A549 treated with DMSO at 1 μM for 4 hours (cell line): Measurements from ENCODE around the gene CCDC32. TPM values are rescaled to one million over a fixed set of nuclear protein-coding genes. Genes with fewer than 3 reads are reported as not detected.

ENCODE experiments used
- total RNA-seq: library from RNA; stranded (reverse); fragments of 200-300 nt; extraction: Qiagen RNA extraction; gene quantifications from 5 replicates; pipeline ENCODE4 v1.2.3, GENCODE V29; 2022; ENCODE audit warnings: low read depth

CCDC32 gene, protein sequence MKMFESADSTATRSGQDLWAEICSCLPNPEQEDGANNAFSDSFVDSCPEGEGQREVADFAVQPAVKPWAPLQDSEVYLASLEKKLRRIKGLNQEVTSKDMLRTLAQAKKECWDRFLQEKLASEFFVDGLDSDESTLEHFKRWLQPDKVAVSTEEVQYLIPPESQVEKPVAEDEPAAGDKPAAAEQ
- total RNA-seq = 13.8 to 20.0 TPM (median 18.1 TPM) in 5 replicates

DNA sequence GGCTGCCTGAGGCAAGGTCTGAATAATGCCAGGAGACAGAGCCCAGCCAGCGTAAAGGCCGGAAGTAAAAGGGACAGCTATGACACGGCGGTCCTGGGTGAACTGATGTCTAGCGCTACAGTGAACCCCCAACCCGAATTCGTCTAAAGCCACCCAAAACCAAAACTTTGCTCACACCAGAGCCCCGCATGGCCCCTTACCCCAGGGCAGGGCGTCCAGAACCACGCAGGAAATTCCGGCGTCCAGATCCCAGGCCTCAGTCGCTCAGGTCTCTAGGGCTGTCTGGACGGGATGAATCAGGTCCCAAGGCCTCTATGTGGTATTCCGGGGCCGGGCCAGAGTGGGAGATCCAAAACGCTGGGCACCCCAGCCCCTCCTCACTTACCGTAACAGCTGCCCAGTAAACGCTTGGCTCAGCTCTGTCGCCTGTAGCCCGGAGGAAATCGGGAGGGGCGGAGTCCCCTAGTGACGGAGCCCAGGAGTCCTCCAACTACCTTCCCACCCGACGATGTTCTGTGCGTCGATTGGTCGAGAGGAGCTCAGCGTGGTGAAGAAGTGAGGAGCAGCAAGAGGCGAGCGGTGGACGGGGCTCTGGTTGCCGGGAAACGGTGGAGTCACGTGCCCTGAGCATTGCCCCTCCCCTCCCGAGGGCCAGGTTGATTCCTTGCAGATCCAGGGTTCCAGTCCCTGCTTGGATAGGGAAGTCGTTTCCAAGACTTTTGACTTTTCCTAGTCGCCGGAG, at the start of gene CCDC32:
Gene CCDC32, minus strand, starts transcription at position 452 of the 742 bp plus-strand sequence. CDS start 2,027 bp downstream, outside the sequence.

DNA sequence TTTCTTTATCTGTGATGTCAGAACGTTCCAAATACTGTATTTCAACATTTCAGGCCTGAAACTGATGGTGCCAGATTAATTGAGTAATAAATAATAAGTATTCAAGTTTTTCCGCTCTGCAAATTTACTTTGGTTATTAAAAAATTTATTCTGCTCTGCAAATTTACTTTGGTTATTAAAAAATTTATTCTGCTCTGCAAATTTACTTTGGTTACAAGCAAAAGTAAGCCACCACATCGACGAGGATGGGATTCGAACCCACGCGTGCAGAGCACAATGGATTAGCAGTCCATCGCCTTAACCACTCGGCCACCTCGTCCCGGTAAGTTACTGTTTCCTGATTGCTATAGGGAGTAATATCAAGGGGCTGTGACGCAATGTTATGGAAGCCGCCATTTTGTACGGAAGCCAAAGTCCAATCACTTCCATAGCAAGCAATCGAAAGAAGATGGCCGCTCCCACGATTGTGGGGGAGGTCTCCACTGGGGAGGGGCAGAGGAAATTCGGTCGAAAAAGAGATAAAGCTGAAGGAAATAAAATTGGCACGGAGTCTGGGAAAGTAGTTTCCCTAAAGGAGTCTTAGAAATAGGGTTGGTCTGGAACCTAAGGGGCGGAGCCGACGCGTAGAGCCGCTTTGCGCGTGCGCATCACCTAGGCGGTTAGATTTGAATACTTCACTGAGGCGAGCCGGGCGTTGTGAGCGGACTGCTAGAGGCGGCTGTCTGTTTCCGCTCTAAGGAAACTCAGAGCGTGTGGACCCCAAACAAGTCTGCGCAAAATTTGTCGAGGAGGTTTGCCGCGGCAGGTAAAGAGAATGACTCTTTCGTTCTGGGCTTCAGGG, 29.0 kb upstream of the CCDC32 start, which contains the start of gene KNL1:
Gene KNL1, plus strand, starts transcription at position 662 of the 841 bp plus-strand sequence. CDS start 8,683 bp downstream, outside the sequence.

GRCh38 chr15:40569129-40569953, 4.5 kb upstream of the CCDC32 start, which contains the start of gene RPUSD2:
Gene RPUSD2 (plus strand): TSS chr15:40569299. CDS start chr15:40569338, 39 bp downstream.

Other genes starting within 250 kb of the CCDC32 start
- gene INAFM2, start 241.3 kb downstream of the CCDC32 start, total RNA-seq = 5.1 to 8.0 TPM (median 6.3 TPM) in 5 replicates
- 17.2 to 20.4 TPM (median 18.0 TPM) in 5 replicates for gene CCDC9B, start 224.1 kb downstream of the CCDC32 start, total RNA-seq
- gene PHGR1, start 214.0 kb downstream of the CCDC32 start, total RNA-seq = not detected in 5 replicates
- 0.32 to 1.3 TPM (median 1.2 TPM) in 5 replicates for gene DISP2, start 206.8 kb downstream of the CCDC32 start, total RNA-seq
- gene KNSTRN, start 182.3 kb downstream of the CCDC32 start, total RNA-seq = 42.4 to 50.4 TPM (median 46.8 TPM) in 5 replicates
- gene IVD, start 159.2 kb downstream of the CCDC32 start, total RNA-seq = 12.0 to 15.3 TPM (median 14.2 TPM) in 5 replicates
- gene BAHD1, start 124.1 kb downstream of the CCDC32 start, total RNA-seq = 11.3 to 13.3 TPM (median 12.0 TPM) in 5 replicates
- 14.7 to 21.4 TPM (median 18.3 TPM) in 5 replicates for gene CHST14, start 94.1 kb downstream of the CCDC32 start, total RNA-seq
- gene RPUSD2, start 4.3 kb upstream of the CCDC32 start, total RNA-seq = 15.2 to 16.6 TPM (median 16.0 TPM) in 5 replicates
- gene KNL1, start 29.2 kb upstream of the CCDC32 start, total RNA-seq = 6.4 to 9.4 TPM (median 8.4 TPM) in 5 replicates
- 17.5 to 20.8 TPM (median 18.8 TPM) in 5 replicates for gene RAD51, start 130.1 kb upstream of the CCDC32 start, total RNA-seq
- 21.9 to 25.0 TPM (median 24.0 TPM) in 5 replicates for gene RMDN3, start 190.2 kb upstream of the CCDC32 start, total RNA-seq
- 6.8 to 8.8 TPM (median 7.4 TPM) in 5 replicates for gene GCHFR, start 199.0 kb upstream of the CCDC32 start, total RNA-seq
- 0.07 to 0.14 TPM (median 0.12 TPM) in 4 of 5 replicates, not detected in the other for gene C15orf62, start 204.9 kb upstream of the CCDC32 start, total RNA-seq
- 17.6 to 19.5 TPM (median 18.1 TPM) in 5 replicates for gene ZFYVE19, start 242.0 kb upstream of the CCDC32 start, total RNA-seq
- gene DNAJC17, start 242.4 kb upstream of the CCDC32 start, total RNA-seq = 20.9 to 26.7 TPM (median 24.3 TPM) in 5 replicates